Stomach (tissue), 9 donors: ENCODE measurements around the gene NTRK2. TPM values are rescaled to one million over a fixed set of nuclear protein-coding genes. Genes with fewer than 3 reads are reported as not detected.

Experiments
- DNase-seq, 2 donors: peaks; one replicate each; pipeline versions ENCODE4 v3.0.0 to v3.0.0-alpha.2; 2013 to 2019
- H3K27ac ChIP-seq, 5 donors: fragments of 200-600 bp in 4 of 5; sonication (generic) in 4 of 5; one replicate each; pipeline ENCODE4 v1.5.1; 2013 to 2019; ENCODE audit warnings: mild to moderate bottlenecking in 1 of 5, moderate library complexity in 1 of 5
- H3K27me3 ChIP-seq, 3 donors: fragments of 200-600 bp; sonication (generic); one replicate each; pipeline ENCODE4 v1.5.1; 2017 to 2019; ENCODE audit warnings: mixed run types in 1 of 3
- H3K36me3 ChIP-seq, 4 donors: fragments of 200-600 bp; sonication (generic); 1 replicate in 3 of 4; 2 replicates in 1 of 4; pipeline ENCODE4 v1.5.1; 2016 to 2019
- H3K4me1 ChIP-seq, 4 donors: fragments of 200-600 bp; sonication (generic); one replicate each; pipeline ENCODE4 v1.5.1; 2016 to 2019
- H3K4me3 ChIP-seq, 4 donors: fragments of 200-600 bp; sonication (generic) in 3 of 4; one replicate each; pipeline ENCODE4 v1.5.1; 2016 to 2019; ENCODE audit warnings: mild to moderate bottlenecking in 1 of 4
- H3K9me3 ChIP-seq, 4 donors: fragments of 200-600 bp; sonication (generic); one replicate each; pipeline ENCODE4 v1.5.1; 2016 to 2019
- CTCF ChIP-seq, 7 experiments: fragments of 450-650 bp in 4 of 7; fragments of 200-600 bp in 3 of 7; sonication (generic) in 3 of 7; IDR thresholded peaks; one replicate each; pipeline ENCODE4 v1.5.1; 2016 to 2019; ENCODE audit warnings: antibody characterized with exemption in 7 of 7, control low read depth in 2 of 7, mild to moderate bottlenecking in 1 of 7
- EP300 ChIP-seq: sonication (generic); formaldehyde crosslinking; IDR thresholded peaks from one replicate; pipeline ENCODE4 v1.6.1; 2017; ENCODE audit warnings: antibody characterized with exemption
- POLR2A ChIP-seq, 4 donors: fragments of 450-650 bp; IDR thresholded peaks; one replicate each; pipeline ENCODE4 v1.6.1; 2016; ENCODE audit warnings: antibody characterized with exemption in 4 of 4, control low read depth in 2 of 4, mild to moderate bottlenecking in 1 of 4, moderate library complexity in 1 of 4
- POLR2AphosphoS5 ChIP-seq, 3 donors: sonication (generic); formaldehyde crosslinking; IDR thresholded peaks; one replicate each; pipeline ENCODE4 v1.6.1; 2016; ENCODE audit warnings: antibody characterized with exemption in 3 of 3
- WGBS, 5 donors: extraction: QIAGEN DNeasy Blood & Tissue Kit in 3 of 5; methylation state at CpG; one replicate each; pipeline versions ENCODE4 v1.1.5 to v1.1.7; 2013 to 2018; 5-methylcytosine and 5-hydroxymethylcytosine counted together
- intact Hi-C: fragments of 100-400 bp; cut with DNase I; formaldehyde crosslinking; loops from one replicate; pipeline ENCODE4 v1.15.1; 2023; ENCODE audit warnings: low total_unique reads
- polyA plus RNA-seq, 3 donors: library from polyadenylated mRNA; stranded (reverse); fragments of 200-250 nt; gene quantifications; one replicate each; pipeline ENCODE4 v1.2.3, GENCODE V29; 2013
- total RNA-seq, 5 donors: library from RNA; depleted of rRNA; stranded (reverse); fragments of >200 nt; gene quantifications; one replicate each; pipeline versions ENCODE4 v1.1.0 to v1.2.3, GENCODE V29; 2014 to 2016
- donor health status: healthy with polysubstance abuse.
- donor health status: Bipolar disorder and iron deficiency.
- donor health status: healthy.

Gene NTRK2
- total and polyA plus RNA-seq, 8 donors: 0.06 to 8.8 (median 2.6) TPM

DNA sequence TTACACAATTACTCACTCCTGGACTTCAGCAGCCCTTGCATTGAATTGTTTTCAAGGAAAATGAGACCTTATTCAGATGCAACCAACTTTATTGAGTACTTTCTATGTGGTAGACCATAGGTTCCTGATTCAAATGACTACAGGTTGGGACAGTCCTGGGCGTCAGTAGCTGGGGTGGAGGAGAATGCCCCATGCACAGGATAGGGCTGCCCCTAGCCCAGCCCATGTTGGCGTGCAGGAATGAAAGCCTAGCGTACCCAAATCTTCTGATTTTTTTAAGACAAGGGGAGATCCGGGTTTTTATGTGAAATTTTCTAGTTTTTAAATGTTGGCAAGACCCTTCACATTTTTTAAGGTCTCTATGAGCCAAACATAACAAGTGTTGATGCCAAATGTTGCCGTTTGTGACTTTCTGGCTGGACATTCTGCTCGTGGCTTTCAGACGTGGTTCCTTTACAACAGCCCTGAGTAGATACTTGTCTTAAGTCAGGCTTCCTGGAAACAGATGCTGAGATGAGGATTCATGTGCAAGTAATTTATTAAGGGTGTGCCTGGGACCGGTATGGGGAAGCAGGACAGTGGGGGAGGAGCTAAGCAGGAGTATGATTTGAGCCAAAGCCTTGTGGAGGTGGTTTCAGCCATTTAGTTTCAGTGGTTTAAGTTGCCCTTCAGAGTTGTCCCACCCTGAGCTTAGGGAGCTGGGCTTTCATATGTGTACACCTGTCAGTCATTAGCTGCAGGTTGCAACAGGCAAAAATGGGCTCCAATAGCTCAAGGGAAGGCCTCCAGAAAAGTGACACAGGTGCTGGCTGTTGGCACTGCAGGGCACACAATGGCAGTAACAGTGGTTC lies 154.1 kb downstream of the NTRK2 start:
- peak in 1 of 2 donors; percentile 13 for DNase-seq
- Histone ChIP-seq H3K9me3 (no peaks in the 10 kb centered on the region), H3K4me1 (peaks cover 0 to 8% (median 0%) of the 10 kb centered on the region in 4 donors), H3K4me3 (no peak overlapping the region), H3K27me3 (peaks cover 0 to 4% (median 0%) of the 10 kb centered on the region in 3 donors), H3K36me3 (no peaks in the 10 kb centered on the region), H3K27ac (no peak overlapping the region)
- 48 to 67% (median 63%) methylated on average over 7 to 8 of the region's 8 CpGs for WGBS, 5 donors
- TF ChIP-seq POLR2A (IDR thresholded peaks at IDR 0.05) (no peak), POLR2AphosphoS5 (IDR thresholded peaks at IDR 0.05) (no peak)
- intact Hi-C loops: no loop called here

DNA sequence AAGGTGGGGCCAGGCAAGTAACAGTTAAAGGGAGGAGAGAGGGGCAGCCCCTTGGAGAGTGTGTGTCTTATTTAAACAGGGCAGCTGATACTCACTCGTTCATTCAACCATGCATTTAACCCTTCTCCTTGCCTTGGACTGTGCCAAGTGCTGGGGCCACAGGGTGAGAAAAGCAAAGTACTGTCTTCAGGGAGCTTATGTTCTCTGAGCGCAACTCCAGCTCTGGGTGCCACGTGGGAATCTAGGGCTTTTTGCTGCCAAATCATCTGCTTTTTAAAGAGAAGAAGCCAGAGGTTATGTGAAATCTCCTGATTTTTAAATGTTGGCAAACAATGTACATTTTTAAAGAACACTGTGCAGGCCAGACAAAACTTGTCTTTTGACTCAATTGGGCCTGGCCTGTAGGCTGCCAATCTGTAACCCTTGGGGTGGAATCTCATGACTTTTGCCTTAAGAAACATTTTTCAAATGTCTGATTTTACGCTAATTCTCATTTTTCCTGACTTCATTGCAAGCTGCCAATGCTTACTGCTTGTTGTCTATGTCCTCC lies 157.8 kb downstream of the NTRK2 start:
- no peaks in the 10 kb centered on the region for H3K36me3 ChIP-seq
- no peak for DNase-seq
- H3K9me3 ChIP-seq: no peaks in the 10 kb centered on the region
- TF ChIP-seq POLR2A (IDR thresholded peaks at IDR 0.05): no peak
- no peak for TF ChIP-seq CTCF (IDR thresholded peaks at IDR 0.05)
- TF ChIP-seq EP300: no peak
- TF ChIP-seq POLR2AphosphoS5 (IDR thresholded peaks at IDR 0.05): no peak
- peaks cover 0 to 3% (median 0%) of the 10 kb centered on the region in 4 donors for H3K4me1 ChIP-seq
- intact Hi-C loops: no loop called here
- no peak overlapping the region for H3K4me3 ChIP-seq
- no peak overlapping the region for H3K27ac ChIP-seq
- H3K27me3 ChIP-seq: peaks cover 0 to 4% (median 0%) of the 10 kb centered on the region in 3 donors
- WGBS, 5 donors: 58 to 71% (median 66%) methylated on average over 4 of the region's 4 CpGs

- Histone ChIP-seq H3K27me3 (peaks cover 0 to 4% (median 0%) of the 10 kb centered on the region in 3 donors), H3K27ac (no peak overlapping the region), H3K36me3 (no peaks in the 10 kb centered on the region), H3K4me1 (no peaks in the 10 kb centered on the region), H3K4me3 (no peak overlapping the region), H3K9me3 (no peaks in the 10 kb centered on the region)
- intact Hi-C loops: no loop called here
- 86 to 92% (median 89%) methylated on average over 2 of the region's 2 CpGs for WGBS, 5 donors
- DNase-seq: no peak
- TF ChIP-seq POLR2AphosphoS5 (IDR thresholded peaks at IDR 0.05): no peak
These were observed 158.5 kb downstream of the NTRK2 start for GRCh38 chr9:84828046-84828445.

- 86 to 93% (median 87%) methylated on average over 8 of the region's 8 CpGs for WGBS, 5 donors
- DNase-seq: no peak
- Histone ChIP-seq H3K27me3 (peaks cover 0 to 4% (median 0%) of the 10 kb centered on the region in 3 donors), H3K9me3 (no peaks in the 10 kb centered on the region), H3K4me1 (no peaks in the 10 kb centered on the region), H3K4me3 (no peak overlapping the region), H3K36me3 (no peaks in the 10 kb centered on the region), H3K27ac (no peak overlapping the region)
- intact Hi-C loops: no loop called here
- TF ChIP-seq POLR2AphosphoS5 (IDR thresholded peaks at IDR 0.05): no peak
- TF ChIP-seq POLR2A (IDR thresholded peaks at IDR 0.05): no peak
- no peak for TF ChIP-seq EP300
- no peak for TF ChIP-seq CTCF (IDR thresholded peaks at IDR 0.05)
These were observed 159.9 kb downstream of the NTRK2 start for GRCh38 chr9:84829471-84829870.

- Histone ChIP-seq H3K4me1 (no peaks in the 10 kb centered on the region), H3K9me3 (no peaks in the 10 kb centered on the region), H3K27me3 (peaks cover 0 to 4% (median 0%) of the 10 kb centered on the region in 3 donors), H3K36me3 (no peaks in the 10 kb centered on the region), H3K4me3 (no peak overlapping the region), H3K27ac (no peak overlapping the region)
- intact Hi-C loops: no loop called here
- no peak for DNase-seq
- TF ChIP-seq POLR2A (IDR thresholded peaks at IDR 0.05): no peak
- no peak for TF ChIP-seq CTCF (IDR thresholded peaks at IDR 0.05)
- TF ChIP-seq EP300: no peak
- no peak for TF ChIP-seq POLR2AphosphoS5 (IDR thresholded peaks at IDR 0.05)
- 71 to 87% (median 78%) methylated on average over 6 of the region's 6 CpGs for WGBS, 5 donors
These were observed 160.6 kb downstream of the NTRK2 start for GRCh38 chr9:84829997-84830696.
